Loucy (cell line): ENCODE measurements around the gene PRM3.
A peak's percentile ranks its signal among the peaks of the same experiment; 100 is the strongest.

Experiments used
- H2AFZ ChIP-seq: fragments of 200-600 bp; sonication (generic); 2 replicates; pipeline ENCODE4 v1.6.0; 2016; ENCODE audit warnings: antibody characterized with exemption, mild to moderate bottlenecking, low read length, moderate library complexity
- H3F3A ChIP-seq: fragments of 200-600 bp; 2 replicates; pipeline ENCODE4 v1.6.0; 2016; ENCODE audit warnings: antibody characterized with exemption, low read depth, mild to moderate bottlenecking
- H3K27me3 ChIP-seq: fragments of 200-600 bp; sonication (generic); 2 replicates; pipeline ENCODE4 v1.6.1; 2014; ENCODE audit warnings: low read length, mild to moderate bottlenecking; ENCODE audit not compliant: insufficient read depth, poor library complexity, severe bottlenecking
- H3K36me3 ChIP-seq: fragments of 200-600 bp; sonication (generic); 2 replicates; pipeline ENCODE4 v1.6.1; 2016; ENCODE audit warnings: low read length; ENCODE audit not compliant: insufficient read depth
- H3K4me1 ChIP-seq: fragments of 200-600 bp; sonication (generic); 2 replicates; pipeline ENCODE4 v1.5.1; 2014; ENCODE audit warnings: low read length, mild to moderate bottlenecking; ENCODE audit not compliant: insufficient read depth, poor library complexity, severe bottlenecking
- H3K4me2 ChIP-seq: fragments of 200-600 bp; sonication (generic); 2 replicates; pipeline ENCODE4 v1.6.0; 2014; ENCODE audit warnings: antibody characterized with exemption, low read length, low read depth, mild to moderate bottlenecking; ENCODE audit not compliant: poor library complexity, severe bottlenecking
- H3K4me3 ChIP-seq: fragments of 200-600 bp; sonication (generic); 2 replicates; pipeline ENCODE4 v1.5.1; 2014; ENCODE audit warnings: low read length, mild to moderate bottlenecking, mixed read lengths; ENCODE audit not compliant: poor library complexity, severe bottlenecking
- H3K79me2 ChIP-seq: fragments of 200-600 bp; sonication (generic); 2 replicates; pipeline ENCODE4 v1.6.1; 2014; ENCODE audit warnings: low read length; ENCODE audit not compliant: insufficient read depth
- H3K9ac ChIP-seq: fragments of 200-600 bp; sonication (generic); 2 replicates; pipeline ENCODE4 v1.6.0; 2014; ENCODE audit warnings: mild to moderate bottlenecking, low read depth, low read length, moderate library complexity; ENCODE audit not compliant: poor library complexity, severe bottlenecking
- H3K9me2 ChIP-seq: fragments of 200-600 bp; sonication (generic); replicated peaks from 2 replicates; pipeline ENCODE4 v1.6.1; 2016; ENCODE audit warnings: low read depth, low read length, mixed read lengths
- H3K9me3 ChIP-seq: fragments of 200-600 bp; sonication (generic); 2 replicates; pipeline ENCODE4 v1.6.1; 2014; ENCODE audit warnings: mild to moderate bottlenecking, antibody characterized with exemption, low read length, low read depth; ENCODE audit not compliant: insufficient read depth
- H4K20me1 ChIP-seq: fragments of 200-600 bp; sonication (generic); 2 replicates; pipeline ENCODE4 v1.6.0; 2014; ENCODE audit warnings: antibody characterized with exemption, low read length, mild to moderate bottlenecking; ENCODE audit not compliant: insufficient read depth, poor library complexity, severe bottlenecking
- EZH2phosphoT487 ChIP-seq: fragments of 200-600 bp; IDR thresholded peaks from 2 replicates; pipeline ENCODE4 v1.6.1; 2018; ENCODE audit warnings: antibody characterized with exemption, mild to moderate bottlenecking, moderate library complexity, borderline replicate concordance
- TF ChIP-seq, protein P1 (sequence below): fragments of 200-600 bp; sonication (generic); conservative IDR thresholded peaks from 2 replicates; pipeline ENCODE4 v1.5.1; 2014; ENCODE audit warnings: mild to moderate bottlenecking, antibody characterized with exemption, low read length

PRM3 gene

GRCh38 chr16:11239644-11240632, 33.5 kb downstream of the PRM3 start:
- Histone ChIP-seq H3K4me3 (no peak overlapping the region), H3K4me2 (peak overlapping the region; percentile 54), H3K9ac (no peak overlapping the region)

DNA sequence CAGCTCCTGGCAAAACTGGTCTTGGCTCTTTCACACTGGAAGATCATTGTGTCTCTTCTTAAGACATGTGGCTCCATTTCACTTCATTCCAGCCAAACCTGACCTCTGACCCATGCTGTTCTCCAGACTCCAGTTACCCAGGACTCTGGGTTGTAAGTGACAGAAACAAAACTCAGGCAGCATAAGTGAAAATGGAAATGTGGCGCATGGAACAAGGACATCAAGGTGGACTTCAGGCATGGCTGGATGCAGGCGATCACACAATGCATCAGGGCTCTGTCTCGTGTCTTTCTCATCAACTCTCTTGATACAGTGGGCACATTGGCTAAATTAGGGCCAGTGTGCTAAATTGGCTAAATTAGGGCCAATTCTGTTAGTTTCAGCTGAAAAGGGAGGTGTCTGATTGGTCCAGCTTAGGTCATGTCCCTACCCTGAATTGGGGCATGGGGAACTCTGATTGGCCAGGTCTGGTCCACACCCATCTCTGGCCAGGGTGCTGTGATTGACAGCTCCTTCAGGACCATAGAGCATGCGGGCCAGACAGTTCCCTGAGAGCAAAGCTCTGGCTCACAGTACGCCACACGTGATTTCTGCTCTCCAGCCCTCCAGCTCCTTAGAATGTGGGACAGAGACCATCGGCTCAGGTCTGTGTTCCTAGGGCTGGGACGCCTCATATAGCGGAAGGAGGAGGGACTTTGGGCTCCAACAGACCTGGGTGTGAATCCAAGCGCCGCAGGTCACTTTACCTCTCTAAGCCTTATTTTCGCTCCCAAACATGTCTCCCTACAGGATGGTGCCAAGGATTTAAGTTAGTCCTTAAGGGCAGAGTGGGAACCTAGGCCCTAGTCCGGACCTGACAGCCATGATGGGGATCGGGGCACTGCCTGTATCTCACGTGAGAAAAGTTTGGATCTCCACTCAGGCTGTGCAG, 34.9 kb downstream of the PRM3 start:
- Histone ChIP-seq H2AFZ (no peak overlapping the region), H4K20me1 (no peaks in the 10 kb centered on the region), H3K9me3 (no peaks in the 10 kb centered on the region), H3K36me3 (no peaks in the 10 kb centered on the region), H3K4me3 (no peak overlapping the region), H3K4me1 (peaks cover 10% of the 10 kb centered on the region), H3K27me3 (no peaks in the 10 kb centered on the region), H3K79me2 (no peaks in the 10 kb centered on the region), H3K4me2 (no peak overlapping the region), H3K9me2 (no peaks in the 10 kb centered on the region), H3K9ac (no peak overlapping the region), H3F3A (no peaks in the 10 kb centered on the region)
- TF ChIP-seq, protein P1, sequence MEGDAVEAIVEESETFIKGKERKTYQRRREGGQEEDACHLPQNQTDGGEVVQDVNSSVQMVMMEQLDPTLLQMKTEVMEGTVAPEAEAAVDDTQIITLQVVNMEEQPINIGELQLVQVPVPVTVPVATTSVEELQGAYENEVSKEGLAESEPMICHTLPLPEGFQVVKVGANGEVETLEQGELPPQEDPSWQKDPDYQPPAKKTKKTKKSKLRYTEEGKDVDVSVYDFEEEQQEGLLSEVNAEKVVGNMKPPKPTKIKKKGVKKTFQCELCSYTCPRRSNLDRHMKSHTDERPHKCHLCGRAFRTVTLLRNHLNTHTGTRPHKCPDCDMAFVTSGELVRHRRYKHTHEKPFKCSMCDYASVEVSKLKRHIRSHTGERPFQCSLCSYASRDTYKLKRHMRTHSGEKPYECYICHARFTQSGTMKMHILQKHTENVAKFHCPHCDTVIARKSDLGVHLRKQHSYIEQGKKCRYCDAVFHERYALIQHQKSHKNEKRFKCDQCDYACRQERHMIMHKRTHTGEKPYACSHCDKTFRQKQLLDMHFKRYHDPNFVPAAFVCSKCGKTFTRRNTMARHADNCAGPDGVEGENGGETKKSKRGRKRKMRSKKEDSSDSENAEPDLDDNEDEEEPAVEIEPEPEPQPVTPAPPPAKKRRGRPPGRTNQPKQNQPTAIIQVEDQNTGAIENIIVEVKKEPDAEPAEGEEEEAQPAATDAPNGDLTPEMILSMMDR, result no peak
- no peak for TF ChIP-seq EZH2phosphoT487

More at GRCh38 chr16:11239644-11240632, 33.5 kb downstream of the PRM3 start:
- Histone ChIP-seq H3K9me2 (no peaks in the 10 kb centered on the region), H3K36me3 (no peaks in the 10 kb centered on the region), H3F3A (no peaks in the 10 kb centered on the region), H3K79me2 (no peaks in the 10 kb centered on the region), H3K9me3 (no peaks in the 10 kb centered on the region), H3K4me1 (peaks cover 5% of the 10 kb centered on the region), H2AFZ (peak overlapping the region; percentile 70; the same call in 1 of the 2 replicates), H3K27me3 (no peaks in the 10 kb centered on the region), H4K20me1 (no peaks in the 10 kb centered on the region)
- TF ChIP-seq, protein P1, result no peak
- TF ChIP-seq EZH2phosphoT487, result no peak

- Histone ChIP-seq H3K4me1 (peaks cover 24% of the 10 kb centered on the region), H3K27me3 (no peaks in the 10 kb centered on the region), H3K79me2 (no peaks in the 10 kb centered on the region), H3K36me3 (no peaks in the 10 kb centered on the region), H3K9me2 (no peaks in the 10 kb centered on the region), H3K4me2 (no peak overlapping the region), H4K20me1 (no peaks in the 10 kb centered on the region), H3K9me3 (no peaks in the 10 kb centered on the region), H2AFZ (no peak overlapping the region), H3K4me3 (no peak overlapping the region), H3K9ac (no peak overlapping the region), H3F3A (no peaks in the 10 kb centered on the region)
- no peak for TF ChIP-seq EZH2phosphoT487
- TF ChIP-seq, protein P1, result no peak
Observed at GRCh38 chr16:11236461-11237254, 36.8 kb downstream of the PRM3 start.
